Measurements from ENCODE around the gene PTPRA. TPM values are rescaled to one million over a fixed set of nuclear protein-coding genes. Genes with fewer than 3 reads are reported as not detected.

The PTPRA gene
- total RNA-seq, 1 donor from 2014 or later = 92.0 TPM

GRCh38 chr20:2900845-2901592 lies 27.7 kb downstream of the PTPRA start:
- H3K4me3 Mint-ChIP-seq (ENCODE audit: low read depth) = no peak overlapping the region
- intact Hi-C loops (cut with micrococcal nuclease) = no loop called here
- H3K36me3 Mint-ChIP-seq (ENCODE audit: low read depth) = peaks cover 35% of the 10 kb centered on the region
- no peak for DNase-seq (ENCODE audit: low spot score)
- H3K27me3 Mint-ChIP-seq (ENCODE audit: low read depth) = no peaks in the 10 kb centered on the region
- H3K4me1 Mint-ChIP-seq (ENCODE audit: low read depth) = peaks cover 22% of the 10 kb centered on the region
- H3K9me3 Mint-ChIP-seq = no peaks in the 10 kb centered on the region
- no peak overlapping the region for H3K27ac Mint-ChIP-seq

GRCh38 chr20:2902291-2902690 lies 29.0 kb downstream of the PTPRA start:
- intact Hi-C loops (cut with micrococcal nuclease) = no loop called here
- DNase-seq (ENCODE audit: low spot score) = no peak
- H3K4me3 Mint-ChIP-seq (ENCODE audit: low read depth) = no peak overlapping the region
- no peaks in the 10 kb centered on the region for H3K9me3 Mint-ChIP-seq
- no peak overlapping the region for H3K27ac Mint-ChIP-seq
- H3K27me3 Mint-ChIP-seq (ENCODE audit: low read depth) = no peaks in the 10 kb centered on the region
- H3K36me3 Mint-ChIP-seq (ENCODE audit: low read depth) = peaks cover 28% of the 10 kb centered on the region
- H3K4me1 Mint-ChIP-seq (ENCODE audit: low read depth) = peaks cover 22% of the 10 kb centered on the region

GRCh38 chr20:2902818-2903217 lies 29.5 kb downstream of the PTPRA start:
- DNase-seq (ENCODE audit: low spot score) = no peak
- Mint-ChIP-seq H3K27me3 (ENCODE audit: low read depth) (no peaks in the 10 kb centered on the region), H3K36me3 (ENCODE audit: low read depth) (peaks cover 28% of the 10 kb centered on the region), H3K9me3 (no peaks in the 10 kb centered on the region), H3K4me3 (ENCODE audit: low read depth) (no peak overlapping the region), H3K4me1 (ENCODE audit: low read depth) (peaks cover 21% of the 10 kb centered on the region), H3K27ac (no peak overlapping the region)
- intact Hi-C loops (cut with micrococcal nuclease) = no loop called here

- Mint-ChIP-seq H3K27ac (no peak overlapping the region), H3K4me1 (ENCODE audit: low read depth) (peaks cover 21% of the 10 kb centered on the region), H3K27me3 (ENCODE audit: low read depth) (no peaks in the 10 kb centered on the region), H3K4me3 (ENCODE audit: low read depth) (no peak overlapping the region), H3K36me3 (ENCODE audit: low read depth) (peaks cover 28% of the 10 kb centered on the region), H3K9me3 (no peaks in the 10 kb centered on the region)
- DNase-seq (ENCODE audit: low spot score) = no peak
- intact Hi-C loops (cut with micrococcal nuclease) = no loop called here
These were observed 30.4 kb downstream of the PTPRA start for GRCh38 chr20:2903686-2904085.

GRCh38 chr20:2907519-2907918 lies 34.2 kb downstream of the PTPRA start:
- H3K4me1 Mint-ChIP-seq (ENCODE audit: low read depth) = peaks cover 6% of the 10 kb centered on the region

GRCh38 chr20:2909953-2910352 lies 36.7 kb downstream of the PTPRA start:
- Mint-ChIP-seq H3K9me3 (no peaks in the 10 kb centered on the region), H3K27ac (no peak overlapping the region), H3K36me3 (ENCODE audit: low read depth) (peaks cover 19% of the 10 kb centered on the region), H3K4me3 (ENCODE audit: low read depth) (no peak overlapping the region), H3K27me3 (ENCODE audit: low read depth) (no peaks in the 10 kb centered on the region), H3K4me1 (ENCODE audit: low read depth) (peaks cover 6% of the 10 kb centered on the region)
- no peak for DNase-seq (ENCODE audit: low spot score)
- intact Hi-C loops (cut with micrococcal nuclease) = loop anchor here (5.0 kb wide), 1 partner anchor 47 kb away; no protein-coding TSS in a partner anchor

More at GRCh38 chr20:2907519-2907918, 34.2 kb downstream of the PTPRA start:
- H3K9me3 Mint-ChIP-seq = no peaks in the 10 kb centered on the region
- no peaks in the 10 kb centered on the region for H3K27me3 Mint-ChIP-seq (ENCODE audit: low read depth)
- no peak overlapping the region for H3K4me3 Mint-ChIP-seq (ENCODE audit: low read depth)
- no peak overlapping the region for H3K27ac Mint-ChIP-seq
- peaks cover 24% of the 10 kb centered on the region for H3K36me3 Mint-ChIP-seq (ENCODE audit: low read depth)
- DNase-seq (ENCODE audit: low spot score) = no peak
- intact Hi-C loops (cut with micrococcal nuclease) = no loop called here

GRCh38 chr20:2911200-2911599 lies 37.9 kb downstream of the PTPRA start:
- Mint-ChIP-seq H3K9me3 (no peaks in the 10 kb centered on the region), H3K27ac (peak overlapping the region; percentile 62)

GRCh38 chr20:2914160-2914559 lies 40.9 kb downstream of the PTPRA start:
- DNase-seq (ENCODE audit: low spot score) = no peak
- Mint-ChIP-seq H3K27ac (no peak overlapping the region), H3K9me3 (no peaks in the 10 kb centered on the region), H3K36me3 (ENCODE audit: low read depth) (peaks cover 27% of the 10 kb centered on the region), H3K4me1 (ENCODE audit: low read depth) (peaks cover 11% of the 10 kb centered on the region), H3K27me3 (ENCODE audit: low read depth) (no peaks in the 10 kb centered on the region), H3K4me3 (ENCODE audit: low read depth) (no peak overlapping the region)
- intact Hi-C loops (cut with micrococcal nuclease) = loop anchor here (5.0 kb wide), 1 partner anchor 43 kb away; no protein-coding TSS in a partner anchor

More at GRCh38 chr20:2911200-2911599, 37.9 kb downstream of the PTPRA start:
- no peak for DNase-seq (ENCODE audit: low spot score)
- intact Hi-C loops (cut with micrococcal nuclease) = loop anchor here (1.0 to 5.0 kb wide), 4 partner anchors 38 to 103 kb away; partner anchors contain the start of gene PTPRA
- Mint-ChIP-seq H3K27me3 (ENCODE audit: low read depth) (no peaks in the 10 kb centered on the region), H3K4me3 (ENCODE audit: low read depth) (no peak overlapping the region), H3K36me3 (ENCODE audit: low read depth) (peaks cover 15% of the 10 kb centered on the region), H3K4me1 (ENCODE audit: low read depth) (peaks cover 6% of the 10 kb centered on the region)

- Mint-ChIP-seq H3K27ac (no peak overlapping the region), H3K4me3 (ENCODE audit: low read depth) (no peak overlapping the region), H3K27me3 (ENCODE audit: low read depth) (no peaks in the 10 kb centered on the region), H3K9me3 (no peaks in the 10 kb centered on the region), H3K4me1 (ENCODE audit: low read depth) (peaks cover 19% of the 10 kb centered on the region), H3K36me3 (ENCODE audit: low read depth) (peaks cover 32% of the 10 kb centered on the region)
- intact Hi-C loops (cut with micrococcal nuclease) = no loop called here
- no peak for DNase-seq (ENCODE audit: low spot score)
These were observed 44.0 kb downstream of the PTPRA start for GRCh38 chr20:2917266-2917665.

- intact Hi-C loops (cut with micrococcal nuclease) = no loop called here
- H3K36me3 Mint-ChIP-seq (ENCODE audit: low read depth) = peaks cover 35% of the 10 kb centered on the region
These were observed 45.1 kb downstream of the PTPRA start for GRCh38 chr20:2918096-2919049.

GRCh38 chr20:2919518-2920245 lies 46.4 kb downstream of the PTPRA start:
- Mint-ChIP-seq H3K4me3 (ENCODE audit: low read depth) (no peak overlapping the region), H3K4me1 (ENCODE audit: low read depth) (peaks cover 19% of the 10 kb centered on the region), H3K27ac (peak overlapping the region; percentile 32), H3K27me3 (ENCODE audit: low read depth) (no peaks in the 10 kb centered on the region), H3K9me3 (no peaks in the 10 kb centered on the region), H3K36me3 (ENCODE audit: low read depth) (peaks cover 41% of the 10 kb centered on the region)
- DNase-seq (ENCODE audit: low spot score) = no peak
- intact Hi-C loops (cut with micrococcal nuclease) = no loop called here

More at GRCh38 chr20:2918096-2919049, 45.1 kb downstream of the PTPRA start:
- H3K27ac Mint-ChIP-seq = no peak overlapping the region
- H3K4me3 Mint-ChIP-seq (ENCODE audit: low read depth) = no peak overlapping the region
- no peaks in the 10 kb centered on the region for H3K27me3 Mint-ChIP-seq (ENCODE audit: low read depth)
- no peak for DNase-seq (ENCODE audit: low spot score)
- no peaks in the 10 kb centered on the region for H3K9me3 Mint-ChIP-seq
- H3K4me1 Mint-ChIP-seq (ENCODE audit: low read depth) = peaks cover 19% of the 10 kb centered on the region

GRCh38 chr20:2920473-2920872 lies 47.2 kb downstream of the PTPRA start:
- intact Hi-C loops (cut with micrococcal nuclease) = no loop called here
- Mint-ChIP-seq H3K4me3 (ENCODE audit: low read depth) (no peak overlapping the region), H3K36me3 (ENCODE audit: low read depth) (peaks cover 42% of the 10 kb centered on the region), H3K9me3 (no peaks in the 10 kb centered on the region), H3K27ac (peak overlapping the region; percentile 18), H3K27me3 (ENCODE audit: low read depth) (no peaks in the 10 kb centered on the region), H3K4me1 (ENCODE audit: low read depth) (peaks cover 19% of the 10 kb centered on the region)
- DNase-seq (ENCODE audit: low spot score) = no peak
